ENCODE data around the gene KLF7. TPM values are rescaled to one million over a fixed set of nuclear protein-coding genes. Genes with fewer than 3 reads are reported as not detected.

The KLF7 gene
- total and polyA plus RNA-seq, 9 of the 15 experiments (the other 6 are each of a cell fraction or from before 2014, with no cell fraction given), result 0.04 to 0.54 (median 0.07) TPM

DNA sequence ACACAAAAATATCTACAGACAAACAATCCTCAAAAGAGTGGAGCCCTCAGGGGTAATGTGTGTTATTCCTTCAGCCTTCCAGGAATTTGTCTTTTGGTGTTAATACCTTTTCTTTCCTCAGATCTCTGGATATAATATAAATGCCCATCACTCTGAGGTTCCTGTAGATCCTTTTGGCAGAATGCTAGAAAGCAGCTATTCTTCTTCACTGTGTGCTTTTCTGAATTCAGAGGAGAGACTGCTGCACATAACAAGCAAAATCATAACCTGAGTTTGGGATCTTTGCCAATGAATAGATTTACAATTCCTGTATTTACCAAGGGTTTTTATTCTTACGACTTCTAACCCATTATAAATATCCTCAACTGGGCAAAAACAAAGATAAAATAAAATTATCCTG, 57.3 kb downstream of the KLF7 start:
- Histone ChIP-seq H3K4me1 (replicated peaks in 1 of 2; ENCODE audit: control insufficient read depth in 2 of 2, insufficient read depth in 2 of 2, low read length in 2 of 2) (no peaks in the 10 kb centered on the region), H3K9me3 (replicated peaks; ENCODE audit: control insufficient read depth, insufficient read depth, low read depth, low read length) (no peaks in the 10 kb centered on the region; the same call in 1 of the 2 replicates), H3K9me1 (ENCODE audit: control insufficient read depth, insufficient read depth, low read length) (no peaks in the 10 kb centered on the region), H3K27ac (ENCODE audit: extremely low read depth, low read depth, low read length) (no peak overlapping the region), H4K20me1 (replicated peaks; ENCODE audit: control insufficient read depth, insufficient read depth, low read length) (no peaks in the 10 kb centered on the region), H3K36me3 (ENCODE audit: control insufficient read depth, insufficient read depth, low read length) (no peaks in the 10 kb centered on the region), H3K9ac (ENCODE audit: insufficient read depth in 1 of 2, low read depth in 2 of 2, low read length in 2 of 2) (no peak overlapping the region), H3K4me3 (no peak overlapping the region), H3K27me3 (ENCODE audit: control insufficient read depth in 2 of 2, insufficient read depth in 2 of 2, low read length in 2 of 2) (peaks cover 0 to 8% of the 10 kb centered on the region in 2 experiments; a peak in 1 of 5 replicates), H3K4me2 (ENCODE audit: insufficient read depth, low read length) (no peak overlapping the region), H3K79me2 (ENCODE audit: control insufficient read depth, insufficient read depth, low read length) (no peaks in the 10 kb centered on the region), H2AFZ (ENCODE audit: low read depth, low read length) (no peak overlapping the region)
- BruUV-seq (replicated peaks), result no TSS peak
- ChIA-PET POLR2A (no interaction called here), CTCF (ENCODE audit: low intra/inter-chr PET ratio) (no interaction called here)
- DNase-seq (ENCODE audit: extremely low read depth in 1 of 4, low spot score in 3 of 4) (no peak), FAIRE-seq (no peak), ATAC-seq (no peak)
- intact Hi-C loops (cut with micrococcal nuclease) (no loop called here), in situ Hi-C loops (cut with MboI) (no loop called here)
- no peak for TF ChIP-seq MEF2A (IDR thresholded peaks at IDR 0.05; ENCODE audit: control insufficient read depth, low read depth, low read length)
- no peak for TF ChIP-seq MYNN (IDR thresholded peaks at IDR 0.05)
- no peak for TF ChIP-seq MYNN (CRISPR knock-in tag; IDR thresholded peaks at IDR 0.05)
- TF ChIP-seq TEAD4 (IDR thresholded peaks at IDR 0.05; ENCODE audit: low read length), result no peak
- TF ChIP-seq TEAD4 (CRISPR knock-in tag; IDR thresholded peaks at IDR 0.05; ENCODE audit: borderline replicate concordance), result no peak
- TF ChIP-seq GTF2F1 (IDR thresholded peaks at IDR 0.05; ENCODE audit: low read depth, low read length), result no peak
- no peak for TF ChIP-seq FOXJ3 (CRISPR knock-in tag; IDR thresholded peaks at IDR 0.05)
- no peak for TF ChIP-seq LARP7 (IDR thresholded peaks at IDR 0.05)
- TF ChIP-seq SETDB1 (IDR thresholded peaks at IDR 0.05; ENCODE audit: low read length), result no peak
- TF ChIP-seq SUPT5H (IDR thresholded peaks at IDR 0.05), result no peak
- TF ChIP-seq, protein P1, sequence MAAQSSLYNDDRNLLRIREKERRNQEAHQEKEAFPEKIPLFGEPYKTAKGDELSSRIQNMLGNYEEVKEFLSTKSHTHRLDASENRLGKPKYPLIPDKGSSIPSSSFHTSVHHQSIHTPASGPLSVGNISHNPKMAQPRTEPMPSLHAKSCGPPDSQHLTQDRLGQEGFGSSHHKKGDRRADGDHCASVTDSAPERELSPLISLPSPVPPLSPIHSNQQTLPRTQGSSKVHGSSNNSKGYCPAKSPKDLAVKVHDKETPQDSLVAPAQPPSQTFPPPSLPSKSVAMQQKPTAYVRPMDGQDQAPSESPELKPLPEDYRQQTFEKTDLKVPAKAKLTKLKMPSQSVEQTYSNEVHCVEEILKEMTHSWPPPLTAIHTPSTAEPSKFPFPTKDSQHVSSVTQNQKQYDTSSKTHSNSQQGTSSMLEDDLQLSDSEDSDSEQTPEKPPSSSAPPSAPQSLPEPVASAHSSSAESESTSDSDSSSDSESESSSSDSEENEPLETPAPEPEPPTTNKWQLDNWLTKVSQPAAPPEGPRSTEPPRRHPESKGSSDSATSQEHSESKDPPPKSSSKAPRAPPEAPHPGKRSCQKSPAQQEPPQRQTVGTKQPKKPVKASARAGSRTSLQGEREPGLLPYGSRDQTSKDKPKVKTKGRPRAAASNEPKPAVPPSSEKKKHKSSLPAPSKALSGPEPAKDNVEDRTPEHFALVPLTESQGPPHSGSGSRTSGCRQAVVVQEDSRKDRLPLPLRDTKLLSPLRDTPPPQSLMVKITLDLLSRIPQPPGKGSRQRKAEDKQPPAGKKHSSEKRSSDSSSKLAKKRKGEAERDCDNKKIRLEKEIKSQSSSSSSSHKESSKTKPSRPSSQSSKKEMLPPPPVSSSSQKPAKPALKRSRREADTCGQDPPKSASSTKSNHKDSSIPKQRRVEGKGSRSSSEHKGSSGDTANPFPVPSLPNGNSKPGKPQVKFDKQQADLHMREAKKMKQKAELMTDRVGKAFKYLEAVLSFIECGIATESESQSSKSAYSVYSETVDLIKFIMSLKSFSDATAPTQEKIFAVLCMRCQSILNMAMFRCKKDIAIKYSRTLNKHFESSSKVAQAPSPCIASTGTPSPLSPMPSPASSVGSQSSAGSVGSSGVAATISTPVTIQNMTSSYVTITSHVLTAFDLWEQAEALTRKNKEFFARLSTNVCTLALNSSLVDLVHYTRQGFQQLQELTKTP (IDR thresholded peaks at IDR 0.05; ENCODE audit: low read depth in 1 of 2, partially characterized antibody in 2 of 2), result no peak
- no peak for TF ChIP-seq BCOR (IDR thresholded peaks at IDR 0.05)
- no peak for TF ChIP-seq ARHGAP35 (IDR thresholded peaks at IDR 0.05; ENCODE audit: partially characterized antibody)
- no peak for TF ChIP-seq HDAC2 (IDR thresholded peaks at IDR 0.05)
- TF ChIP-seq, protein P2, sequence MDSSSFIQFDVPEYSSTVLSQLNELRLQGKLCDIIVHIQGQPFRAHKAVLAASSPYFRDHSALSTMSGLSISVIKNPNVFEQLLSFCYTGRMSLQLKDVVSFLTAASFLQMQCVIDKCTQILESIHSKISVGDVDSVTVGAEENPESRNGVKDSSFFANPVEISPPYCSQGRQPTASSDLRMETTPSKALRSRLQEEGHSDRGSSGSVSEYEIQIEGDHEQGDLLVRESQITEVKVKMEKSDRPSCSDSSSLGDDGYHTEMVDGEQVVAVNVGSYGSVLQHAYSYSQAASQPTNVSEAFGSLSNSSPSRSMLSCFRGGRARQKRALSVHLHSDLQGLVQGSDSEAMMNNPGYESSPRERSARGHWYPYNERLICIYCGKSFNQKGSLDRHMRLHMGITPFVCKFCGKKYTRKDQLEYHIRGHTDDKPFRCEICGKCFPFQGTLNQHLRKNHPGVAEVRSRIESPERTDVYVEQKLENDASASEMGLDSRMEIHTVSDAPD (CRISPR knock-in tag; IDR thresholded peaks at IDR 0.05), result no peak
- no peak for TF ChIP-seq ZNF695 (CRISPR knock-in tag; IDR thresholded peaks at IDR 0.05)
- no peak for TF ChIP-seq HIVEP1 (CRISPR knock-in tag; IDR thresholded peaks at IDR 0.05)
- no peak for TF ChIP-seq HDAC3 (IDR thresholded peaks at IDR 0.05; ENCODE audit: borderline replicate concordance, partially characterized antibody)
- 20% methylated on average over 1 of the region's 1 CpG for WGBS (ENCODE audit: insufficient coverage, low coverage, missing lambda C conversion rate)
